T-cell (primary cell): Measurements from ENCODE around the gene ATAD3A. TPM values are rescaled to one million over a fixed set of nuclear protein-coding genes. Genes with fewer than 3 reads are reported as not detected.
"Not testable (repeated sequence)": the region's sequence is repeated elsewhere in the genome, so short reads cannot be mapped to it uniquely, and the experiment has no call there.

ENCODE experiments used
- ATAC-seq, 4 experiments: fragments of 200-7000 bp in 3 of 4; fragments of 150-1000 bp in 1 of 4; cut with Tn5 transposase; replicated peaks in 1 of 4; 1 replicate in 3 of 4; 2 replicates in 1 of 4; pipeline ENCODE4 v1.10.0; 2021; ENCODE audit warnings: moderate library complexity in 3 of 4, mild to moderate bottlenecking in 2 of 4, moderate number of reproducible peaks in 1 of 4
- CTCF ChIA-PET, 2 donors: fragments of 300-600 bp; sonication (Branson Sonifier 250); formaldehyde crosslinking; loops; one replicate each; lab custom pipeline; 2022; ENCODE audit warnings: antibody characterized with exemption in 2 of 2; lab: Charles Lee
- POLR2A ChIA-PET, 2 donors: fragments of 300-600 bp; sonication (Branson Sonifier 250); formaldehyde crosslinking; loops; one replicate each; lab custom pipeline; 2022; ENCODE audit warnings: antibody characterized with exemption in 2 of 2; lab: Charles Lee
- DNase-seq, 35 experiments: peaks; one replicate each; pipeline versions ENCODE4 v3.0.0 to v3.0.0-alpha.2; 2013 to 2023
- H3K27ac ChIP-seq: one replicate; pipeline ENCODE4 v1.5.1; 2013; ENCODE audit warnings: low read length
- H3K27me3 ChIP-seq, 2 experiments: replicated peaks in 1 of 2; 1 replicate in 1 of 2; 2 replicates in 1 of 2; pipeline versions ENCODE4 v1.6.1 to v1.7.0; 2013; ENCODE audit warnings: low read length in 1 of 2, mixed read lengths in 1 of 2; ENCODE audit not compliant: control insufficient read depth in 2 of 2, insufficient read depth in 2 of 2; ENCODE audit errors: extremely low read depth in 1 of 2
- H3K36me3 ChIP-seq, 2 donors: 1 replicate in 1 of 2; 2 replicates in 1 of 2; pipeline versions ENCODE4 v1.6.1 to v1.7.0; 2013; ENCODE audit warnings: low read length in 1 of 2; ENCODE audit not compliant: control insufficient read depth in 2 of 2, insufficient read depth in 1 of 2; ENCODE audit errors: extremely low read depth in 1 of 2
- H3K4me1 ChIP-seq, 2 experiments: 1 replicate in 1 of 2; 2 replicates in 1 of 2; pipeline versions ENCODE4 v1.6.1 to v1.7.0; 2013; ENCODE audit warnings: low read length in 2 of 2, mixed read lengths in 1 of 2; ENCODE audit not compliant: insufficient read depth in 2 of 2, control insufficient read depth in 1 of 2; ENCODE audit errors: extremely low read depth in 1 of 2
- H3K4me3 ChIP-seq, 2 donors: 1 replicate in 1 of 2; 2 replicates in 1 of 2; pipeline versions ENCODE4 v1.5.1 to v1.7.0; 2013; ENCODE audit warnings: mild to moderate bottlenecking in 2 of 2, low read length in 1 of 2, moderate library complexity in 1 of 2; ENCODE audit not compliant: control insufficient read depth in 1 of 2; ENCODE audit errors: extremely low read depth in 1 of 2
- H3K9me3 ChIP-seq: 2 replicates; pipeline ENCODE4 v1.7.0; 2013
- H3K27ac Mint-ChIP-seq, 2 donors: one replicate each; pipeline ENCODE4 v1.8.0; 2020 to 2021; ENCODE audit warnings: mild to moderate bottlenecking in 2 of 2, mixed read lengths in 2 of 2
- H3K27me3 Mint-ChIP-seq, 2 donors: one replicate each; pipeline ENCODE4 v1.8.0; 2021 to 2022; ENCODE audit warnings: mixed read lengths in 2 of 2
- H3K36me3 Mint-ChIP-seq: one replicate; pipeline ENCODE4 v1.8.0; 2021; ENCODE audit warnings: mixed read lengths
- H3K4me1 Mint-ChIP-seq, 3 donors: one replicate each; pipeline ENCODE4 v1.8.0; 2020 to 2022; ENCODE audit warnings: mixed read lengths in 3 of 3, mild to moderate bottlenecking in 1 of 3
- H3K4me3 Mint-ChIP-seq, 3 donors: one replicate each; pipeline ENCODE4 v1.8.0; 2020 to 2022; ENCODE audit warnings: mild to moderate bottlenecking in 3 of 3, mixed read lengths in 3 of 3, moderate library complexity in 3 of 3
- H3K9me3 Mint-ChIP-seq, 3 donors: one replicate each; pipeline ENCODE4 v1.8.0; 2020 to 2022; ENCODE audit warnings: mixed read lengths in 3 of 3
- WGBS: methylation state at CpG from one replicate; pipeline ENCODE4 v1.1.5; 2013; ENCODE audit warnings: missing lambda C conversion rate; ENCODE audit not compliant: insufficient coverage; 5-methylcytosine and 5-hydroxymethylcytosine counted together
- total RNA-seq, 35 experiments: library from RNA in 6 of 35; stranded (reverse) in 6 of 35; fragments of 120-200 nt in 1 of 35; gene quantifications; one replicate each; pipeline versions ENCODE4 v1.2.1 to v1.2.4 and lab custom pipeline; 2013 to 2026

Gene ATAD3A
- total RNA-seq, 5 donors from 2014 or later (not counting 1 experiment from before 2014, with no cell fraction given), result 24.6 to 42.5 (median 31.1) TPM

GRCh38 chr1:1529936-1530335 is 18.0 kb downstream of the ATAD3A start:
- H3K36me3 Mint-ChIP-seq, result peaks cover 15% of the 10 kb centered on the region
- DNase-seq, result no peak
- H3K27me3 ChIP-seq, result no peaks in the 10 kb centered on the region
- no peak for ATAC-seq
- H3K27ac ChIP-seq, result no peak overlapping the region
- no peaks in the 10 kb centered on the region for H3K4me1 Mint-ChIP-seq
- peaks cover 15 to 19% of the 10 kb centered on the region in 2 donors for H3K36me3 ChIP-seq
- WGBS, result 98% methylated on average over 7 of the region's 8 CpGs
- CTCF ChIA-PET, result no interaction called here
- no peak overlapping the region for H3K4me3 Mint-ChIP-seq
- H3K9me3 ChIP-seq, result no peaks in the 10 kb centered on the region
- POLR2A ChIA-PET, result interaction anchor here in 1 of 2 donors (0.6 kb wide), 1 partner anchor 9 kb away, joined by 3 read pairs; no protein-coding TSS in a partner anchor
- no peaks in the 10 kb centered on the region for H3K27me3 Mint-ChIP-seq
- peaks cover 0 to 6% (median 5%) of the 10 kb centered on the region in 3 donors for H3K9me3 Mint-ChIP-seq
- H3K4me1 ChIP-seq, result no peaks in the 10 kb centered on the region
- no peak overlapping the region for H3K4me3 ChIP-seq
- H3K27ac Mint-ChIP-seq, result no peak overlapping the region

GRCh38 chr1:1531947-1532346 is 20.0 kb downstream of the ATAD3A start:
- H3K27me3 ChIP-seq, result no peaks in the 10 kb centered on the region
- no peak for DNase-seq
- no peaks in the 10 kb centered on the region for H3K4me1 ChIP-seq
- Mint-ChIP-seq H3K9me3 (peaks cover 0 to 6% (median 5%) of the 10 kb centered on the region in 3 donors), H3K36me3 (peaks cover 15% of the 10 kb centered on the region), H3K4me3 (no peak overlapping the region), H3K27ac (no peak overlapping the region), H3K4me1 (no peaks in the 10 kb centered on the region), H3K27me3 (no peaks in the 10 kb centered on the region)
- no peak overlapping the region for H3K4me3 ChIP-seq
- ChIA-PET POLR2A (interaction anchor here in 1 of 2 donors (0.6 kb wide), 1 partner anchor 316 kb away, joined by 5 read pairs; no protein-coding TSS in a partner anchor), CTCF (no interaction called here)
- no peaks in the 10 kb centered on the region for H3K9me3 ChIP-seq
- WGBS, result 86% methylated on average over 1 of the region's 4 CpGs
- H3K27ac ChIP-seq, result no peak overlapping the region
- H3K36me3 ChIP-seq, result peaks cover 9 to 14% of the 10 kb centered on the region in 2 donors
- no peak for ATAC-seq

- H3K4me1 ChIP-seq, H3K27me3 ChIP-seq, H3K27me3 Mint-ChIP-seq, H3K9me3 ChIP-seq, H3K27ac ChIP-seq, POLR2A ChIA-PET, H3K36me3 Mint-ChIP-seq, DNase-seq, H3K4me3 ChIP-seq, CTCF ChIA-PET, H3K36me3 ChIP-seq, H3K4me1 Mint-ChIP-seq, H3K27ac Mint-ChIP-seq, ATAC-seq, H3K9me3 Mint-ChIP-seq, H3K4me3 Mint-ChIP-seq: not testable (repeated sequence)
- 85% methylated on average over 13 of the region's 22 CpGs for WGBS
Observed at GRCh38 chr1:1533176-1533893, 21.4 kb downstream of the ATAD3A start.

GRCh38 chr1:1533894-1534291 is 21.9 kb downstream of the ATAD3A start:
- H3K9me3 ChIP-seq, ATAC-seq, H3K4me1 ChIP-seq, H3K4me1 Mint-ChIP-seq, H3K27me3 Mint-ChIP-seq, H3K27ac Mint-ChIP-seq, H3K27me3 ChIP-seq, DNase-seq, H3K9me3 Mint-ChIP-seq, H3K36me3 ChIP-seq, H3K36me3 Mint-ChIP-seq, H3K27ac ChIP-seq, H3K4me3 ChIP-seq, POLR2A ChIA-PET, CTCF ChIA-PET, H3K4me3 Mint-ChIP-seq: not testable (repeated sequence)
- 96% methylated on average over 11 of the region's 18 CpGs for WGBS

GRCh38 chr1:1534401-1535154 is 22.6 kb downstream of the ATAD3A start:
- POLR2A ChIA-PET, result no interaction called here
- H3K27me3 ChIP-seq, result peaks cover 0 to 9% of the 10 kb centered on the region in 2 experiments
- Mint-ChIP-seq H3K9me3 (peaks cover 0 to 6% (median 5%) of the 10 kb centered on the region in 3 donors), H3K27me3 (no peaks in the 10 kb centered on the region), H3K4me1 (peaks cover 0 to 2% (median 0%) of the 10 kb centered on the region in 3 donors), H3K36me3 (peaks cover 8% of the 10 kb centered on the region), H3K4me3 (no peak overlapping the region), H3K27ac (no peak overlapping the region)
- CTCF ChIA-PET, result no interaction called here
- H3K9me3 ChIP-seq, result no peaks in the 10 kb centered on the region
- peaks cover 3 to 5% of the 10 kb centered on the region in 2 donors for H3K36me3 ChIP-seq
- ATAC-seq (no peak), DNase-seq (no peak)
- H3K4me3 ChIP-seq, result no peak overlapping the region
- H3K4me1 ChIP-seq, result peaks cover 0 to 11% of the 10 kb centered on the region in 2 experiments
- WGBS, result 97% methylated on average over 12 of the region's 31 CpGs
- H3K27ac ChIP-seq, result no peak overlapping the region

- Histone ChIP-seq H3K27me3 (peaks cover 0 to 9% of the 10 kb centered on the region in 2 experiments), H3K4me1 (peaks cover 0 to 12% of the 10 kb centered on the region in 2 experiments), H3K27ac (no peak overlapping the region), H3K4me3 (no peak overlapping the region), H3K36me3 (peaks cover 0 to 5% of the 10 kb centered on the region in 2 donors), H3K9me3 (no peaks in the 10 kb centered on the region)
- no peak overlapping the region for H3K4me3 Mint-ChIP-seq
- H3K27ac Mint-ChIP-seq, result no peak overlapping the region
- peaks cover 0 to 6% (median 5%) of the 10 kb centered on the region in 3 donors for H3K9me3 Mint-ChIP-seq
- 96% methylated on average over 61 of the region's 66 CpGs for WGBS
- ChIA-PET CTCF (no interaction called here), POLR2A (no interaction called here)
- H3K36me3 Mint-ChIP-seq, result peaks cover 5% of the 10 kb centered on the region
- peaks cover 0 to 2% (median 0%) of the 10 kb centered on the region in 3 donors for H3K4me1 Mint-ChIP-seq
- ATAC-seq (no peak), DNase-seq (no peak)
- H3K27me3 Mint-ChIP-seq, result no peaks in the 10 kb centered on the region
Observed at GRCh38 chr1:1535201-1536018, 23.4 kb downstream of the ATAD3A start.
